WTC11 (cell line): Measurements from ENCODE around the gene CELF4. TPM values are rescaled to one million over a fixed set of nuclear protein-coding genes. Genes with fewer than 3 reads are reported as not detected.

Experiments used
- ATAC-seq: fragments of 200-7000 bp; cut with Tn5 transposase; 2 replicates; pipeline ENCODE4 v1.10.0; 2021; ENCODE audit warnings: mild to moderate bottlenecking, moderate library complexity
- CTCF ChIA-PET: fragments of 300-600 bp; sonication (Branson Sonifier 250); formaldehyde crosslinking; loops from one replicate; lab custom pipeline; 2021; ENCODE audit warnings: antibody characterized with exemption; lab: Charles Lee
- POLR2A ChIA-PET: fragments of 350-600 bp; sonication (Branson Sonifier 250); formaldehyde crosslinking; loops from one replicate; lab custom pipeline; 2021; ENCODE audit warnings: antibody characterized with exemption; lab: Charles Lee
- DNase-seq: peaks from one replicate; pipeline ENCODE4 v3.0.0; 2021; ENCODE audit warnings: low spot score
- H3K27ac Mint-ChIP-seq: 2 replicates; pipeline ENCODE4 v1.8.0; 2021; ENCODE audit warnings: mixed read lengths
- H3K27me3 Mint-ChIP-seq: 2 replicates; pipeline ENCODE4 v1.8.0; 2021; ENCODE audit warnings: low read depth, mild to moderate bottlenecking, moderate library complexity, mixed read lengths
- H3K36me3 Mint-ChIP-seq: 2 replicates; pipeline ENCODE4 v1.8.0; 2021; ENCODE audit warnings: mixed read lengths
- H3K4me1 Mint-ChIP-seq: 2 replicates; pipeline ENCODE4 v1.8.0; 2022; ENCODE audit warnings: mixed read lengths
- H3K4me3 Mint-ChIP-seq: 2 replicates; pipeline ENCODE4 v1.8.0; 2021; ENCODE audit warnings: mild to moderate bottlenecking, moderate library complexity, mixed read lengths
- H3K9me3 Mint-ChIP-seq: 2 replicates; pipeline ENCODE4 v1.8.0; 2021; ENCODE audit warnings: mixed read lengths
- ATF6 ChIP-seq: sonication (generic); formaldehyde crosslinking; IDR thresholded peaks from 2 replicates; pipeline ENCODE4 v1.8.1; 2023; ENCODE audit warnings: mild to moderate bottlenecking, missing genetic modification reagents
- CREB1 ChIP-seq: sonication (generic); formaldehyde crosslinking; IDR thresholded peaks from 2 replicates; pipeline ENCODE4 v1.8.0; 2023; ENCODE audit warnings: mild to moderate bottlenecking, missing genetic modification reagents
- ELF4 ChIP-seq: sonication (generic); formaldehyde crosslinking; IDR thresholded peaks from 2 replicates; pipeline ENCODE4 v1.8.1; 2022; ENCODE audit warnings: low read depth, mild to moderate bottlenecking, moderate library complexity, missing genetic modification reagents
- ESRRA ChIP-seq: sonication (generic); formaldehyde crosslinking; IDR thresholded peaks from 2 replicates; pipeline ENCODE4 v1.8.1; 2022; ENCODE audit warnings: mild to moderate bottlenecking, missing genetic modification reagents, borderline replicate concordance
- FOXK1 ChIP-seq: sonication (generic); formaldehyde crosslinking; IDR thresholded peaks from 2 replicates; pipeline ENCODE4 v1.8.0; 2022; ENCODE audit warnings: mild to moderate bottlenecking, moderate library complexity, missing genetic modification reagents
- FOXP1 ChIP-seq: sonication (generic); formaldehyde crosslinking; IDR thresholded peaks from 2 replicates; pipeline ENCODE4 v1.8.0; 2022; ENCODE audit warnings: missing genetic modification reagents, mild to moderate bottlenecking, moderate library complexity, borderline replicate concordance
- NFATC4 ChIP-seq: fragments of 250-450 bp; sonication (Bioruptor Pico); IDR thresholded peaks from 2 replicates; pipeline ENCODE4 v1.9.0; 2021; ENCODE audit warnings: mild to moderate bottlenecking
- SMAD3 ChIP-seq: sonication (generic); formaldehyde crosslinking; IDR thresholded peaks from 2 replicates; pipeline ENCODE4 v1.8.0; 2022; ENCODE audit warnings: missing genetic modification reagents, mild to moderate bottlenecking, borderline replicate concordance
- SOX15 ChIP-seq: fragments of 250-450 bp; sonication (Bioruptor Pico); IDR thresholded peaks from 2 replicates; pipeline ENCODE4 v1.9.0; 2021; ENCODE audit warnings: mild to moderate bottlenecking
- TCF7 ChIP-seq: sonication (generic); formaldehyde crosslinking; IDR thresholded peaks from 2 replicates; pipeline ENCODE4 v1.8.0; 2022; ENCODE audit warnings: mild to moderate bottlenecking, low read depth, missing genetic modification reagents, moderate library complexity
- TEAD4 ChIP-seq: sonication (generic); formaldehyde crosslinking; IDR thresholded peaks from 2 replicates; pipeline ENCODE4 v1.8.0; 2022; ENCODE audit warnings: mild to moderate bottlenecking, missing genetic modification reagents
- ZNF121 ChIP-seq: sonication (generic); formaldehyde crosslinking; IDR thresholded peaks from 2 replicates; pipeline ENCODE4 v1.8.0; 2023; ENCODE audit warnings: missing genetic modification reagents
- ZNF219 ChIP-seq: sonication (generic); formaldehyde crosslinking; IDR thresholded peaks from 2 replicates; pipeline ENCODE4 v1.8.0; 2023; ENCODE audit warnings: missing genetic modification reagents, mild to moderate bottlenecking, borderline replicate concordance
- ZNF512 ChIP-seq: sonication (generic); formaldehyde crosslinking; IDR thresholded peaks from 2 replicates; pipeline ENCODE4 v1.8.1; 2022; ENCODE audit warnings: missing genetic modification reagents, borderline replicate concordance
- ZNF532 ChIP-seq: fragments of 250-450 bp; sonication (Bioruptor Pico); IDR thresholded peaks from 2 replicates; pipeline ENCODE4 v1.9.0; 2021; ENCODE audit warnings: mild to moderate bottlenecking, borderline replicate concordance
- total RNA-seq: library from RNA; stranded (reverse); gene quantifications from 3 replicates; pipeline ENCODE4 v1.2.3, GENCODE V29; 2021

CELF4 gene
- total RNA-seq, 1 experiment from 2014 or later = 2.9 TPM

GRCh38 chr18:37249895-37250618 lies 315.5 kb downstream of the CELF4 start:
- no peak for ATAC-seq
- CTCF ChIA-PET = interaction anchor here (1.0 to 1.9 kb wide), 2 partner anchors 231 to 308 kb away, joined by 3 to 6 read pairs; no protein-coding TSS in a partner anchor
- POLR2A ChIA-PET = no interaction called here

GRCh38 chr18:37249171-37249886 lies 316.3 kb downstream of the CELF4 start:
- CTCF ChIA-PET = interaction anchor here (1.0 kb wide), 1 partner anchor 230 kb away, joined by 3 read pairs; no protein-coding TSS in a partner anchor
- POLR2A ChIA-PET = no interaction called here
- Mint-ChIP-seq H3K4me3 (no peak overlapping the region), H3K27ac (no peak overlapping the region), H3K4me1 (peaks cover 16% of the 10 kb centered on the region), H3K36me3 (no peaks in the 10 kb centered on the region), H3K9me3 (no peaks in the 10 kb centered on the region), H3K27me3 (peaks cover 49% of the 10 kb centered on the region)
- ATAC-seq (no peak), DNase-seq (no peak)
- TF ChIP-seq FOXP1 (CRISPR knock-in tag) (no peak), ZNF219 (CRISPR knock-in tag) (no peak), ESRRA (CRISPR knock-in tag) (no peak), SMAD3 (no peak), TEAD4 (CRISPR knock-in tag) (no peak), ATF6 (CRISPR knock-in tag) (no peak), CREB1 (no peak), ELF4 (CRISPR knock-in tag) (no peak), ZNF532 (CRISPR knock-in tag) (no peak), ZNF512 (CRISPR knock-in tag) (no peak), TCF7 (no peak), FOXK1 (CRISPR knock-in tag) (no peak)

More at GRCh38 chr18:37249895-37250618, 315.5 kb downstream of the CELF4 start:
- H3K27ac Mint-ChIP-seq = no peak overlapping the region
- H3K36me3 Mint-ChIP-seq = no peaks in the 10 kb centered on the region
- H3K4me1 Mint-ChIP-seq = peaks cover 21% of the 10 kb centered on the region
- no peak overlapping the region for H3K4me3 Mint-ChIP-seq
- no peak for DNase-seq
- peaks cover 49% of the 10 kb centered on the region for H3K27me3 Mint-ChIP-seq
- TF ChIP-seq ZNF121 (CRISPR knock-in tag) = no peak
- no peak for TF ChIP-seq SOX15 (CRISPR knock-in tag)
- TF ChIP-seq NFATC4 (CRISPR knock-in tag) = no peak
- H3K9me3 Mint-ChIP-seq = no peaks in the 10 kb centered on the region
